ENCODE measurements around the gene HELT.
"Not testable (repeated sequence)": the region's sequence is repeated elsewhere in the genome, so short reads cannot be mapped to it uniquely, and the experiment has no call there.

HELT gene

GRCh38 chr4:185035284-185035683 is 17.0 kb downstream of the HELT start:
- intact Hi-C loops (cut with micrococcal nuclease) = no loop called here
- no peaks in the 10 kb centered on the region for H3K36me3 Mint-ChIP-seq (ENCODE audit: low read depth)
- peaks cover 13% of the 10 kb centered on the region for H3K4me1 Mint-ChIP-seq (ENCODE audit: low read depth)
- no peak overlapping the region for H3K27ac Mint-ChIP-seq
- H3K9me3 Mint-ChIP-seq = no peaks in the 10 kb centered on the region
- peaks cover 30% of the 10 kb centered on the region for H3K27me3 Mint-ChIP-seq
- H3K4me3 Mint-ChIP-seq = no peak overlapping the region

GRCh38 chr4:185036019-185036418 is 17.7 kb downstream of the HELT start:
- H3K27me3 Mint-ChIP-seq = peaks cover 26% of the 10 kb centered on the region
- intact Hi-C loops (cut with micrococcal nuclease) = no loop called here

DNA sequence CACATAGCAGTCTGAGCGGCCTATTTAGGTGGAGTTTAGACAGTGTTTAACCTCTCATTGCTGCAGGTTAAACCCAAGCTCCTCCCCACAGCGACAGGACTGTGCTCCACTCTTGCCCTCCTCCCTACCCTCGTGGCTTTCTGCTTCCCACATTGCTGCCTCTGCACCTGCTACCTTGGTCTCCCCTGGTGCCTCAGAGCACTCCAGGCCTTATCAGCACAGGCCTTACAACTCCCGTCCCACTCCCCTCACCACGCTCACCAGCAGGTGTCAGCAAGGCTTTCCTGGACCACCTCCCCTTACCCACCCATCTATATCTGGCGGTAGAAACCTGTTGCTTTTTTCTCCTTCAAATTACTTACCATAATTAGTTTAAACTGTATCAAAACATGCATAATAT is 18.6 kb downstream of the HELT start:
- Mint-ChIP-seq H3K27me3 (peaks cover 20% of the 10 kb centered on the region), H3K36me3 (ENCODE audit: low read depth) (no peaks in the 10 kb centered on the region), H3K27ac (no peak overlapping the region), H3K9me3 (no peaks in the 10 kb centered on the region), H3K4me1 (ENCODE audit: low read depth) (peaks cover 13% of the 10 kb centered on the region), H3K4me3 (no peak overlapping the region)
- intact Hi-C loops (cut with micrococcal nuclease) = no loop called here

More at GRCh38 chr4:185036019-185036418, 17.7 kb downstream of the HELT start:
- peaks cover 13% of the 10 kb centered on the region for H3K4me1 Mint-ChIP-seq (ENCODE audit: low read depth)
- no peak overlapping the region for H3K27ac Mint-ChIP-seq
- H3K4me3 Mint-ChIP-seq = no peak overlapping the region
- no peaks in the 10 kb centered on the region for H3K9me3 Mint-ChIP-seq
- H3K36me3 Mint-ChIP-seq (ENCODE audit: low read depth) = no peaks in the 10 kb centered on the region

GRCh38 chr4:185039508-185040273 is 21.4 kb downstream of the HELT start:
- H3K27me3 Mint-ChIP-seq = peaks cover 12% of the 10 kb centered on the region
- H3K9me3 Mint-ChIP-seq = no peaks in the 10 kb centered on the region
- H3K4me1 Mint-ChIP-seq (ENCODE audit: low read depth) = peaks cover 8% of the 10 kb centered on the region
- H3K4me3 Mint-ChIP-seq = no peak overlapping the region
- no peaks in the 10 kb centered on the region for H3K36me3 Mint-ChIP-seq (ENCODE audit: low read depth)
- intact Hi-C loops (cut with micrococcal nuclease) = loop anchor here (1.0 to 2.0 kb wide), 2 partner anchors 57 to 95 kb away; no protein-coding TSS in a partner anchor
- no peak overlapping the region for H3K27ac Mint-ChIP-seq

DNA sequence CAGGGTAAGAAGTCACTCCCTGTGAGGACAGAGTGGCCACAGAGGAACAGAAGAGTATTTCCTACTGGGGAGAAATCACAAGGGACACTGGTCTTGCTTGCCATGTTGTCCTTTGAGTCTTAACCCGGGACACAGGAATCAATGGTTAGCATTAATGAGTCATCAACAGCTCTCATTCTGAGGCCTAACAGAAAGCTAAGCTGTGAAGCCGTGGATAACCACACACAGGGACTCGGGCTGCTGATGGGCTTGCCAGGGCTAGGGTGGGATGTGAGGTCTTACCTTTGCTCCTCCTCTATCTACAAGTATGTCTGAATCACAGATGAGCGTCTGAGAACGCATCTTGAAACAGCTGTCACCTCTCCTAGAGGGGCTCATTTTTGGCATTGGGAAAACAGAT is 22.2 kb downstream of the HELT start:
- intact Hi-C loops (cut with micrococcal nuclease) = loop anchor here (2.0 kb wide), 1 partner anchor 94 kb away; no protein-coding TSS in a partner anchor
- H3K36me3 Mint-ChIP-seq (ENCODE audit: low read depth) = no peaks in the 10 kb centered on the region
- H3K27me3 Mint-ChIP-seq = peaks cover 14% of the 10 kb centered on the region
- no peaks in the 10 kb centered on the region for H3K9me3 Mint-ChIP-seq
- H3K4me3 Mint-ChIP-seq = no peak overlapping the region
- H3K27ac Mint-ChIP-seq = no peak overlapping the region
- H3K4me1 Mint-ChIP-seq (ENCODE audit: low read depth) = peaks cover 8% of the 10 kb centered on the region

- H3K9me3 Mint-ChIP-seq; H3K36me3 Mint-ChIP-seq (ENCODE audit: low read depth); intact Hi-C loops (cut with micrococcal nuclease); H3K27ac Mint-ChIP-seq; H3K4me3 Mint-ChIP-seq; H3K4me1 Mint-ChIP-seq (ENCODE audit: low read depth): not testable (repeated sequence)
- H3K27me3 Mint-ChIP-seq = peaks cover 25% of the 10 kb centered on the region
These were observed 32.0 kb downstream of the HELT start for GRCh38 chr4:185050286-185050685.

DNA sequence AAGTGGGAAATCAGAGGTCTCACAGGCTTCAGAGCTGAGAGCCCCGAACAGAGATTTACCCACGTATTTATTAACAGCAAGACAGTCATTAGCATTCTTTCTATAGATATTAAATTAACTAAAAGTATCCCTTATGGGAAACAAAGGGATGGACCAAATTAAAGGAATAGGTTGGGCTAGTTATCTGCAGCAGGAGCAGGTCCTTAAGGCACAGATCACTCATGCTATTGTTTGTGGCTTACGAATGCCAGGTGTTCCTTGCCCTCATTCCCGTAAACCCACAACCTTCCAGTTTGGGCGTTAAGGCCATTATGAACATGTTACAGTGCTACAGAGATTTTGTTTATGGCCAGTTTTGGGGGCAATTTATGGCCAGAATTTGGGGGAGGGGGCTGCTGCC is 33.0 kb downstream of the HELT start:
- H3K36me3 Mint-ChIP-seq (ENCODE audit: low read depth); H3K9me3 Mint-ChIP-seq; H3K4me1 Mint-ChIP-seq (ENCODE audit: low read depth); intact Hi-C loops (cut with micrococcal nuclease); H3K4me3 Mint-ChIP-seq; H3K27ac Mint-ChIP-seq: not testable (repeated sequence)
- peaks cover 28% of the 10 kb centered on the region for H3K27me3 Mint-ChIP-seq

- H3K9me3 Mint-ChIP-seq = no peaks in the 10 kb centered on the region
- H3K36me3 Mint-ChIP-seq (ENCODE audit: low read depth) = no peaks in the 10 kb centered on the region
- H3K4me1 Mint-ChIP-seq (ENCODE audit: low read depth) = no peaks in the 10 kb centered on the region
- intact Hi-C loops (cut with micrococcal nuclease) = no loop called here
- H3K4me3 Mint-ChIP-seq = no peak overlapping the region
- no peak overlapping the region for H3K27ac Mint-ChIP-seq
- peaks cover 23% of the 10 kb centered on the region for H3K27me3 Mint-ChIP-seq
These were observed 35.5 kb downstream of the HELT start for GRCh38 chr4:185053746-185054145.

GRCh38 chr4:185054272-185054671 is 36.0 kb downstream of the HELT start:
- H3K4me1 Mint-ChIP-seq (ENCODE audit: low read depth) = no peaks in the 10 kb centered on the region
- no peak overlapping the region for H3K27ac Mint-ChIP-seq
- H3K9me3 Mint-ChIP-seq = no peaks in the 10 kb centered on the region
- peaks cover 21% of the 10 kb centered on the region for H3K27me3 Mint-ChIP-seq
- no peak overlapping the region for H3K4me3 Mint-ChIP-seq
- H3K36me3 Mint-ChIP-seq (ENCODE audit: low read depth) = no peaks in the 10 kb centered on the region
- intact Hi-C loops (cut with micrococcal nuclease) = no loop called here

DNA sequence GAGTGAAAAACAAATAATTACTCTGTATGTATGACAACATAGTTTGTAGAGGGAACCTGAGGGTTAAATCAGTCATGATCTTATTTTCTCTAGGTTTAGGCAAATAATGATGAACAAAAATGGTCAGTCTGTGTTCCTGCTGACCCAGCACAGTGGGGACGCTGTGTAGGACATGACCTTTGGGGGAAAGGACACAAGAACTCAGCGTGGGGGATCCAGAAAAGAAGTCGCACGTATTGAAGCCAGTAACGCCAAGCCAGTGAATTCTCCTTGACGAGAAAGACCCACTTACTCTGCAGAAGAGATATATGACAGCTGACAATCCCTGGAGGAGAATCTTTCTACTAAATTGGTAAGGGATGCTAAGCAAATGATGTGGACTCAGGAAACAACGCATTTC is 36.6 kb downstream of the HELT start:
- Mint-ChIP-seq H3K4me1 (ENCODE audit: low read depth) (no peaks in the 10 kb centered on the region), H3K9me3 (no peaks in the 10 kb centered on the region), H3K27me3 (peaks cover 17% of the 10 kb centered on the region), H3K27ac (no peak overlapping the region), H3K4me3 (no peak overlapping the region), H3K36me3 (ENCODE audit: low read depth) (no peaks in the 10 kb centered on the region)
- intact Hi-C loops (cut with micrococcal nuclease) = no loop called here

DNA sequence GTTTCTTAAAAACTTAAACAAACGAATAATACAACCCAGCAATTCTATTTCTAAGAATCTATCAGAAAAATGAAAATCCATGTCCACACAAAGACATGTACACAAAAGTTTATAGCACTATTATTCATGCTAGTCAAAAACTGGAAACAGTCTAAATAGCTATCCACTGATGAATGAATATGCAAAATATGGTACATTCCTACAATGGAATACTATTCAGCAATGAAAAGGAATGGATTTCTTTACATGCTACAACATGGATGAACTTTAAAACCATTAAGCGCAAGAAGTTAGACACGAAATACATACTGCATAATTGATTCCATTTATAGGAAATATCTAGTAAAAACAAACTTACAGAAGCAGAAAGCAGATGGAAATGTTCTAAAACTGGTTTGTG is 43.3 kb downstream of the HELT start:
- no peaks in the 10 kb centered on the region for H3K36me3 Mint-ChIP-seq (ENCODE audit: low read depth)
- H3K27me3 Mint-ChIP-seq = no peaks in the 10 kb centered on the region
- H3K9me3 Mint-ChIP-seq = no peaks in the 10 kb centered on the region
- H3K4me1 Mint-ChIP-seq (ENCODE audit: low read depth) = no peaks in the 10 kb centered on the region
- intact Hi-C loops (cut with micrococcal nuclease) = no loop called here
- H3K4me3 Mint-ChIP-seq = no peak overlapping the region
- H3K27ac Mint-ChIP-seq = no peak overlapping the region

DNA sequence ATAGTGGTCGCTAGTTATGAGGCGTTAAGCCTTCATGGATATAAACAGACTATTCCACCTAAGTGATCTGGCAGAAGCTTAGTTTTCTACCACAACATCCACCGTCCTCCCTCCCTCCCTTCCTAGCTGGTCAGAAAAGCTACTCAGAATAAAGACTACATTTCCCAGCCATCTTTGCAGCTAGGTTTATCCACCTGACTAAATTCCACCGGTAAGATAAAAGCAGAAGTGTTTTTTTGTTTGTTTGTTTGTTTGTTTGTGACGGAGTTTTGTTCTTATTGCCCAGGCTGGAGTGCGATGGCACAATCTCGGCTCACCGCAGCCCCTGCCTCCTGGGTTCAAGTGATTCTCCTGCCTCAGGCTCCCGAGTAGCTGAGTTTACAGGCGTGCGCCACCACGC is 44.3 kb downstream of the HELT start:
- H3K36me3 Mint-ChIP-seq (ENCODE audit: low read depth) = no peaks in the 10 kb centered on the region
- no peaks in the 10 kb centered on the region for H3K4me1 Mint-ChIP-seq (ENCODE audit: low read depth)
- H3K27ac Mint-ChIP-seq = no peak overlapping the region
- H3K27me3 Mint-ChIP-seq = no peaks in the 10 kb centered on the region
- intact Hi-C loops (cut with micrococcal nuclease) = no loop called here
- H3K4me3 Mint-ChIP-seq = no peak overlapping the region
- H3K9me3 Mint-ChIP-seq = no peaks in the 10 kb centered on the region

- peaks cover 11% of the 10 kb centered on the region for H3K27me3 Mint-ChIP-seq
- intact Hi-C loops (cut with micrococcal nuclease) = no loop called here
- H3K4me1 Mint-ChIP-seq (ENCODE audit: low read depth) = no peaks in the 10 kb centered on the region
- no peak overlapping the region for H3K4me3 Mint-ChIP-seq
- H3K36me3 Mint-ChIP-seq (ENCODE audit: low read depth) = no peaks in the 10 kb centered on the region
- H3K27ac Mint-ChIP-seq = no peak overlapping the region
- no peaks in the 10 kb centered on the region for H3K9me3 Mint-ChIP-seq
These were observed 47.9 kb downstream of the HELT start for GRCh38 chr4:185066179-185066578.

DNA sequence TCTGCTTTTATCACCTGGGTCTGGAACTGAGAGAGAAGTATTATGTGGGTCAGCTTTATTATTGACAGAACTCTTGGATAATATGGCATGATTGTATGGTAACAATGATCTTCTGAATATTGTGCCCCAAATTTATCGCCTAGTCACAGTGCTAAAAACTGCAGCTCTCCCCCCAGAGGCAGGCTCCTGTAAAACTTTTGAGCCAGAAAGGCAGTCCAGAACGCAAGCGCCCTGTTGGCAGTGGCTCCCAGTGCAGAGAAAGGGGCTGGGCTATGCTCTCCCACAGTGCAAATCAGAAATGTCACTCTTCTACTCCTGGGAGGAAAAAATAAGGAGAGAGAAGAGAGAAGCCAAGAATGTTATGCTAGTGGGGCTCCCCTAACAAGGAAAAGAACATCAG is 50.5 kb downstream of the HELT start:
- Mint-ChIP-seq H3K9me3 (no peaks in the 10 kb centered on the region), H3K4me3 (no peak overlapping the region), H3K27ac (no peak overlapping the region), H3K27me3 (peaks cover 22% of the 10 kb centered on the region), H3K36me3 (ENCODE audit: low read depth) (no peaks in the 10 kb centered on the region), H3K4me1 (ENCODE audit: low read depth) (no peaks in the 10 kb centered on the region)
- intact Hi-C loops (cut with micrococcal nuclease) = no loop called here

Data from dendritic cell treated with granulocyte-macrophage colony-stimulating factor and Interleukin-4, amounts not matched to agents 40 ng/mL and 50 ng/mL, for 4 days (primary cell).